Measurements from ENCODE around the gene CHRNA4. TPM values are rescaled to one million over a fixed set of nuclear protein-coding genes. Genes with fewer than 3 reads are reported as not detected.

Gene CHRNA4
- total and polyA plus RNA-seq, 2 of the 4 experiments (the other 2 are of a cell fraction), result not detected

GRCh38 chr20:63404129-63405085 lies 43.3 kb upstream of the CHRNA4 start:
- Histone ChIP-seq H3K36me3 (ENCODE audit: control insufficient read depth, insufficient read depth, low read length) (no peaks in the 10 kb centered on the region), H3K4ac (ENCODE audit: low read depth, low read length) (no peak overlapping the region), H3K23ac (ENCODE audit: low read depth, low read length) (no peak overlapping the region), H4K5ac (ENCODE audit: low read depth, low read length) (no peak overlapping the region), H3K4me1 (ENCODE audit: control insufficient read depth, insufficient read depth, low read length) (no peaks in the 10 kb centered on the region), H3K9ac (ENCODE audit: low read depth, low read length) (no peak overlapping the region), H4K8ac (ENCODE audit: low read depth in 2 of 2, low read length in 2 of 2) (no peak overlapping the region), H3K9me1 (ENCODE audit: insufficient read depth, low read length) (no peaks in the 10 kb centered on the region), H3K56ac (ENCODE audit: extremely low read depth, insufficient read depth, low read length) (no peak overlapping the region), H3K27ac (ENCODE audit: insufficient read depth, low read length) (no peak overlapping the region), H2AK5ac (ENCODE audit: low read depth, low read length) (no peak overlapping the region), H3K9me3 (ENCODE audit: control insufficient read depth, insufficient read depth, low read length) (no peaks in the 10 kb centered on the region), H3K4me2 (ENCODE audit: low read depth, low read length) (no peak overlapping the region), H4K20me1 (ENCODE audit: insufficient read depth, low read length) (no peaks in the 10 kb centered on the region), H3K18ac (ENCODE audit: low read depth, low read length) (no peak overlapping the region), H2BK15ac (ENCODE audit: low read depth, low read length) (no peak overlapping the region), H2BK20ac (ENCODE audit: low read depth, low read length) (no peak overlapping the region), H3K27me3 (ENCODE audit: control insufficient read depth, insufficient read depth, low read length) (peaks cover 1% of the 10 kb centered on the region; the same call in 1 of the 2 replicates), H3K79me1 (ENCODE audit: low read depth in 1 of 2, low read length in 2 of 2) (no peaks in the 10 kb centered on the region), H3K4me3 (ENCODE audit: insufficient read depth, low read depth, low read length) (no peak overlapping the region), H2AK9ac (replicated peaks; ENCODE audit: low read depth, low read length, poor library complexity) (no peak overlapping the region), H2BK120ac (ENCODE audit: low read depth, low read length) (no peak overlapping the region), H2AFZ (replicated peaks; ENCODE audit: low read length, poor library complexity) (no peak overlapping the region), H2BK5ac (ENCODE audit: low read depth, low read length, poor library complexity, severe bottlenecking) (no peak overlapping the region), H3K14ac (replicated peaks; ENCODE audit: low read depth, low read length) (no peak overlapping the region), H4K91ac (ENCODE audit: insufficient read depth, low read depth, low read length) (no peak overlapping the region)
- ChIA-PET CTCF (no interaction called here), POLR2A (ENCODE audit: unreplicated experiment) (no interaction called here)
- ATAC-seq (ENCODE audit: low read depth) (no peak), DNase-seq (no peak)
- 80% methylated on average over 16 of the region's 34 CpGs; no CpG with 5 or more reads in 1 of the 2 experiments for WGBS, 2 experiments (ENCODE audit: extremely low coverage in 2 of 2, insufficient read length in 1 of 2)
- in situ Hi-C loops (cut with MboI; ENCODE audit: low sequenced_read_pairs) (no loop called here), dilution Hi-C loops (cut with HindIII; ENCODE audit: low sequenced_read_pairs, unreplicated experiment) (no loop called here), intact Hi-C loops (cut with micrococcal nuclease) (no loop called here)
- no TSS peak for BruUV-seq (replicated peaks)
- TF ChIP-seq BHLHE40 (IDR thresholded peaks at IDR 0.05; ENCODE audit: low read depth, low read length) (no peak), MXI1 (IDR thresholded peaks at IDR 0.05; ENCODE audit: borderline replicate concordance, low read depth, low read length) (no peak), ELK1 (IDR thresholded peaks at IDR 0.05; ENCODE audit: borderline replicate concordance, low read depth, low read length) (no peak), POLR2A (IDR thresholded peaks at IDR 0.05; ENCODE audit: low read depth, low read length) (no peak), RCOR1 (IDR thresholded peaks at IDR 0.05; ENCODE audit: insufficient replicate concordance, low read length) (no peak), NFE2L2 (IDR thresholded peaks at IDR 0.05; ENCODE audit: low read depth, low read length) (no peak), MAZ (IDR thresholded peaks at IDR 0.05; ENCODE audit: borderline replicate concordance, low read depth, low read length) (no peak), RAD21 (IDR thresholded peaks at IDR 0.05; ENCODE audit: low read length) (no peak), RFX5 (IDR thresholded peaks at IDR 0.05; ENCODE audit: low read depth, low read length) (no peak), SMC3 (IDR thresholded peaks at IDR 0.05; ENCODE audit: low read depth, low read length) (no peak), CEBPB (IDR thresholded peaks at IDR 0.05; ENCODE audit: low read depth, low read length) (no peak), MAFK (IDR thresholded peaks at IDR 0.05; ENCODE audit: low read depth, low read length) (no peak), FOS (IDR thresholded peaks at IDR 0.05; ENCODE audit: low read depth, low read length) (no peak)
- TF ChIP-seq, protein P1, sequence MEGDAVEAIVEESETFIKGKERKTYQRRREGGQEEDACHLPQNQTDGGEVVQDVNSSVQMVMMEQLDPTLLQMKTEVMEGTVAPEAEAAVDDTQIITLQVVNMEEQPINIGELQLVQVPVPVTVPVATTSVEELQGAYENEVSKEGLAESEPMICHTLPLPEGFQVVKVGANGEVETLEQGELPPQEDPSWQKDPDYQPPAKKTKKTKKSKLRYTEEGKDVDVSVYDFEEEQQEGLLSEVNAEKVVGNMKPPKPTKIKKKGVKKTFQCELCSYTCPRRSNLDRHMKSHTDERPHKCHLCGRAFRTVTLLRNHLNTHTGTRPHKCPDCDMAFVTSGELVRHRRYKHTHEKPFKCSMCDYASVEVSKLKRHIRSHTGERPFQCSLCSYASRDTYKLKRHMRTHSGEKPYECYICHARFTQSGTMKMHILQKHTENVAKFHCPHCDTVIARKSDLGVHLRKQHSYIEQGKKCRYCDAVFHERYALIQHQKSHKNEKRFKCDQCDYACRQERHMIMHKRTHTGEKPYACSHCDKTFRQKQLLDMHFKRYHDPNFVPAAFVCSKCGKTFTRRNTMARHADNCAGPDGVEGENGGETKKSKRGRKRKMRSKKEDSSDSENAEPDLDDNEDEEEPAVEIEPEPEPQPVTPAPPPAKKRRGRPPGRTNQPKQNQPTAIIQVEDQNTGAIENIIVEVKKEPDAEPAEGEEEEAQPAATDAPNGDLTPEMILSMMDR (conservative IDR thresholded peaks at IDR 0.05; ENCODE audit: low read depth, low read length), result no peak
- TF ChIP-seq, protein P2, sequence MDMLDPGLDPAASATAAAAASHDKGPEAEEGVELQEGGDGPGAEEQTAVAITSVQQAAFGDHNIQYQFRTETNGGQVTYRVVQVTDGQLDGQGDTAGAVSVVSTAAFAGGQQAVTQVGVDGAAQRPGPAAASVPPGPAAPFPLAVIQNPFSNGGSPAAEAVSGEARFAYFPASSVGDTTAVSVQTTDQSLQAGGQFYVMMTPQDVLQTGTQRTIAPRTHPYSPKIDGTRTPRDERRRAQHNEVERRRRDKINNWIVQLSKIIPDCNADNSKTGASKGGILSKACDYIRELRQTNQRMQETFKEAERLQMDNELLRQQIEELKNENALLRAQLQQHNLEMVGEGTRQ (IDR thresholded peaks at IDR 0.05; ENCODE audit: low read depth, low read length), result no peak
